ENCODE data around the gene CHAMP1. TPM values are rescaled to one million over a fixed set of nuclear protein-coding genes. Genes with fewer than 3 reads are reported as not detected.

The CHAMP1 gene
- total and polyA plus RNA-seq, 2 of the 8 experiments (the other 6 are each of a cell fraction or from before 2014, with no cell fraction given): 26.8 to 41.9 TPM

DNA sequence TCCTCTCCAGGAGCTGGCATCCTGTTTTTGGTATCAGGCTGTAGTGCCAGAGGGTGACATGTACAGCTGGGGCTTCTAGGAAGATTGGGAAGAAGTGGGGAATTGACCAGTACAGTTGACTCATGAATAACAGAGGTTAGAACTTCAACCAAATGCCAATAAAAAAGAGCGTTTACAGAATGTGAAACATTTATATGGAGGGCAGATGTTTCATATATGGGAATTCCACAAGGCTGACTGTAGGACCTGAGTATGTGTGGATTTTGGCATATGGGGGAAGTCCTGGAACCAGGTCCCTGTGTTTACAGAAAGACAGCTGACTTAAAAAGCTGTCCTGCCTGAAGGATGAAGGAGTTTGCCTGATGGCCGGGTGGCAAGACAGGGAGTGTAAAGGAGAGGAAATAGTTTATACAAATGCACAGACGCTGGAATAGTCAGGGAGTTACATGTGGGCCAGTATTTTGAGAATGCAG, 5.2 kb downstream of the CHAMP1 start:
- FAIRE-seq (no peak), DNase-seq (ENCODE audit: low read depth in 1 of 2, low spot score in 2 of 2) (no peak)
- H3K4me1 ChIP-seq (replicated peaks in 1 of 4; ENCODE audit: control insufficient read depth in 3 of 4, insufficient read depth in 4 of 4, low read length in 3 of 4): 0 out of 7 replicates have a peak, but pooled peaks cover 0 to 3% (median 0%) of the 10 kb centered on the region in 4 experiments
- H3K4me3 ChIP-seq (ENCODE audit: extremely low read depth in 1 of 4, insufficient read depth in 2 of 4, low read depth in 3 of 4, low read length in 4 of 4): no peak overlapping the region
- H3K9ac ChIP-seq (replicated peaks in 1 of 4; ENCODE audit: extremely low read depth in 1 of 4, low read depth in 3 of 4, low read length in 3 of 4): no peak overlapping the region; a peak in 1 of 7 replicates
- POLR2A ChIA-PET (ENCODE audit: partially characterized antibody): interaction anchor here (0.9 to 7.8 kb wide), 4 partner anchors 8 to 365 kb away, joined by 3 to 51 read pairs (median 4); partner anchors contain the start of gene UPF3A
- no peak overlapping the region for H4K8ac ChIP-seq (ENCODE audit: extremely low read depth, insufficient read depth, low read length)
- H3K79me1 ChIP-seq (ENCODE audit: low read depth, low read length): peaks cover 2% of the 10 kb centered on the region; the same call in 1 of the 2 replicates
- peaks cover 10 to 60% of the 10 kb centered on the region in 2 experiments for H3K79me2 ChIP-seq (ENCODE audit: control insufficient read depth in 1 of 2, insufficient read depth in 2 of 2, low read length in 2 of 2)
- H4K5ac ChIP-seq (ENCODE audit: insufficient read length, low read depth, low read length): no peak overlapping the region
- no peak overlapping the region for H4K91ac ChIP-seq (replicated peaks; ENCODE audit: insufficient read length, low read length)
- 88% methylated on average over 3 of the region's 3 CpGs; no CpG with 5 or more reads in 1 of the 2 experiments for WGBS, 2 experiments (ENCODE audit: extremely low coverage in 1 of 2, insufficient coverage in 1 of 2, insufficient read length in 1 of 2, insufficient replicate concordance in 2 of 2, low coverage in 1 of 2, low lambda C conversion rate in 2 of 2, missing lambda C conversion rate in 1 of 2)
- peaks cover 11 to 44% (median 28%) of the 10 kb centered on the region in 4 experiments for H3K36me3 ChIP-seq (ENCODE audit: control insufficient read depth in 2 of 4, insufficient read depth in 4 of 4, low read length in 3 of 4)
- CTCF ChIA-PET (ENCODE audit: partially characterized antibody): interaction anchor here (0.8 to 4.9 kb wide), 6 partner anchors 8 to 24 kb away, joined by 3 to 17 read pairs (median 4); no protein-coding TSS in a partner anchor
- no peak overlapping the region for H3K14ac ChIP-seq (ENCODE audit: insufficient read length)
- 0 out of 2 replicates have a peak, but pooled peaks cover 2% of the 10 kb centered on the region for H3K23me2 ChIP-seq (ENCODE audit: low read depth, low read length)
- H2AFZ ChIP-seq (ENCODE audit: low read length): no peak overlapping the region
- no peak overlapping the region for H2BK15ac ChIP-seq (ENCODE audit: low read length)
- no peak overlapping the region for H3K27ac ChIP-seq (ENCODE audit: low read depth, low read length)
- no peak overlapping the region for H2BK12ac ChIP-seq (ENCODE audit: low read depth, low read length)
- no peak overlapping the region for H3K18ac ChIP-seq (ENCODE audit: extremely low read depth, low read length)
- H2BK20ac ChIP-seq (ENCODE audit: low read length): no peak overlapping the region
- H3K56ac ChIP-seq (replicated peaks; ENCODE audit: insufficient read length, low read depth, low read length): no peak overlapping the region
- H2BK5ac ChIP-seq (ENCODE audit: low read depth, low read length): no peak overlapping the region
- no peaks in the 10 kb centered on the region for H3K9me3 ChIP-seq (ENCODE audit: insufficient read depth in 2 of 2, low read depth in 1 of 2, low read length in 1 of 2)
- H3K4me2 ChIP-seq (ENCODE audit: insufficient read depth in 1 of 2, low read depth in 2 of 2, low read length in 2 of 2): no peak overlapping the region
- H2AK5ac ChIP-seq (ENCODE audit: low read depth, low read length): no peak overlapping the region
- H4K20me1 ChIP-seq (replicated peaks in 1 of 2; ENCODE audit: control insufficient read depth in 1 of 2, insufficient read depth in 2 of 2, low read length in 2 of 2): peaks cover 1 to 9% of the 10 kb centered on the region in 2 experiments
- no peak overlapping the region for H3K23ac ChIP-seq (ENCODE audit: insufficient read length)
- H3K4ac ChIP-seq (replicated peaks; ENCODE audit: insufficient read length, low read depth, low read length): no peak overlapping the region
- H2BK120ac ChIP-seq (replicated peaks; ENCODE audit: low read depth, low read length): no peak overlapping the region
- no peaks in the 10 kb centered on the region for H3K27me3 ChIP-seq (replicated peaks in 1 of 4; ENCODE audit: control insufficient read depth in 3 of 4, extremely low read depth in 1 of 4, insufficient read depth in 3 of 4, low read length in 3 of 4)
- no peak for TF ChIP-seq POU5F1 (IDR thresholded peaks at IDR 0.05; ENCODE audit: low read depth, low read length)
- no peak for TF ChIP-seq EGR1 (IDR thresholded peaks at IDR 0.05; ENCODE audit: borderline replicate concordance, low read depth, low read length)
- TF ChIP-seq SIN3A (conservative IDR thresholded peaks at IDR 0.05 in 1 of 2, IDR thresholded peaks at IDR 0.05 in 1 of 2; ENCODE audit: low read depth in 1 of 2, low read length in 2 of 2): no peak
- TF ChIP-seq HDAC2 (IDR thresholded peaks at IDR 0.05; ENCODE audit: borderline replicate concordance in 1 of 2, low read depth in 2 of 2, low read length in 2 of 2): no peak
- TF ChIP-seq, protein P1, sequence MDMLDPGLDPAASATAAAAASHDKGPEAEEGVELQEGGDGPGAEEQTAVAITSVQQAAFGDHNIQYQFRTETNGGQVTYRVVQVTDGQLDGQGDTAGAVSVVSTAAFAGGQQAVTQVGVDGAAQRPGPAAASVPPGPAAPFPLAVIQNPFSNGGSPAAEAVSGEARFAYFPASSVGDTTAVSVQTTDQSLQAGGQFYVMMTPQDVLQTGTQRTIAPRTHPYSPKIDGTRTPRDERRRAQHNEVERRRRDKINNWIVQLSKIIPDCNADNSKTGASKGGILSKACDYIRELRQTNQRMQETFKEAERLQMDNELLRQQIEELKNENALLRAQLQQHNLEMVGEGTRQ (IDR thresholded peaks at IDR 0.05; ENCODE audit: low read length): no peak
- no peak for TF ChIP-seq GTF2F1 (IDR thresholded peaks at IDR 0.05; ENCODE audit: borderline replicate concordance, low read depth, low read length)
- no peak for TF ChIP-seq POLR2AphosphoS5 (IDR thresholded peaks at IDR 0.05; ENCODE audit: low read depth, low read length)
- TF ChIP-seq SP2 (IDR thresholded peaks at IDR 0.05; ENCODE audit: low read length): no peak
- TF ChIP-seq POLR2A (IDR thresholded peaks at IDR 0.05; ENCODE audit: control extremely low read depth in 1 of 2, low read depth in 2 of 2, low read length in 2 of 2): no peak
- no peak for TF ChIP-seq SIX5 (IDR thresholded peaks at IDR 0.05; ENCODE audit: low read depth, low read length)
- no peak for TF ChIP-seq NANOG (IDR thresholded peaks at IDR 0.05; ENCODE audit: insufficient read depth, low read depth, low read length, poor library complexity, severe bottlenecking)
- no peak for TF ChIP-seq CHD2 (IDR thresholded peaks at IDR 0.05; ENCODE audit: low read length)
